Skeletal muscle satellite cell (primary cell): Measurements from ENCODE around the gene NAIF1.
"Not testable (repeated sequence)": the region's sequence is repeated elsewhere in the genome, so short reads cannot be mapped to it uniquely, and the experiment has no call there.

Experiments
- H3K27me3 ChIP-seq: 2 replicates; pipeline ENCODE4 v1.7.0; 2013; ENCODE audit warnings: low read length; ENCODE audit not compliant: control insufficient read depth, insufficient read depth
- H3K36me3 ChIP-seq: 2 replicates; pipeline ENCODE4 v1.7.0; 2013; ENCODE audit warnings: mild to moderate bottlenecking, control low read depth, low read length; ENCODE audit not compliant: insufficient read depth
- H3K4me1 ChIP-seq: 2 replicates; pipeline ENCODE4 v1.7.0; 2013; ENCODE audit warnings: low read length; ENCODE audit not compliant: control insufficient read depth, insufficient read depth
- H3K4me2 ChIP-seq: 2 replicates; pipeline ENCODE4 v1.7.0; 2013; ENCODE audit warnings: mild to moderate bottlenecking, low read length
- H3K4me3 ChIP-seq: 2 replicates; pipeline ENCODE4 v1.7.0; 2013; ENCODE audit warnings: low read length
- H3K9ac ChIP-seq: 2 replicates; pipeline ENCODE4 v1.7.0; 2013; ENCODE audit warnings: mild to moderate bottlenecking, low read depth, low read length, moderate library complexity
- H3K9me3 ChIP-seq: replicated peaks from 2 replicates; pipeline ENCODE4 v1.7.0; 2013; ENCODE audit warnings: mild to moderate bottlenecking, control low read depth, low read length

The NAIF1 gene

DNA sequence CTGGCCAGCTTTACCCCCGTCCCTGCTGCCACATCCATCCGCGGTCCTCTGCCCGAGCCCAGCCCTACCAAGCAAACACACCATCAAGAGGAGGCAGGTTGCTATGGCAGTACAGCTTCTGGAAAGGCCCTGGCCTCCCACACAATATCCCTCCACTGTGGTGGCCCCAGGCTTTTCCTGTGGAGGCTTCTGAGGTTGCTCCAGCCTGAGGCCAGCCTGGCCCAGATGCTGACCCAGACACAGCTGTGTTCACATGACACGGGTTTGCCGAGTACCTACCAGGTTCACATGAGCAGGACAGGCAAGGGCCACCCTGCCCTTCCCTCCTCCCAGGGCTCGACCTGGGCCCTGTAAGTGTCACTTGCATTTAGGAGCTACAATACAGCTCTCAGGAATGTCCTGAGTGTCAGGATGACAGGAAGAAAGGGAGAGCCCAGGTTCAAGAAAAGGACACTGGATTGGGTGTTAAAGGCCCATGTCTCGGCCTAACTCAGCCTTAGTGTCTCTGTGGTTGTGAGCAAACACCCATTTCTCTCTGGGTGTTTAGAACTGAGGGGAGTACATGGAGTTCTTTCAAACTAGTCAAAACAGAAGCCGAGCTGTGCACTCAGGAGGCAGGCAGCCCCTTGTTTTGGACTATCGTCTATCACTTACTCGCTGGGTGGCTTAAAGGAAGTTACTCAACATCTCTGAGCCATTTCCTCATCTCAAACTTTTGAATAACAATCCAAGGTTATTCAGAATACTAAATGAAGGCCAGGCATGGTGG lies 40.2 kb downstream of the NAIF1 start:
- H3K4me2 ChIP-seq: no peak overlapping the region
- H3K9me3 ChIP-seq: no peaks in the 10 kb centered on the region
- no peaks in the 10 kb centered on the region for H3K27me3 ChIP-seq
- H3K9ac ChIP-seq: no peak overlapping the region
- H3K36me3 ChIP-seq: no peaks in the 10 kb centered on the region
- H3K4me1 ChIP-seq: peaks cover 11% of the 10 kb centered on the region
- no peak overlapping the region for H3K4me3 ChIP-seq

GRCh38 chr9:128026255-128026772 lies 40.8 kb downstream of the NAIF1 start:
- H3K4me2 ChIP-seq: no peak overlapping the region
- no peak overlapping the region for H3K9ac ChIP-seq
- no peaks in the 10 kb centered on the region for H3K36me3 ChIP-seq
- no peaks in the 10 kb centered on the region for H3K27me3 ChIP-seq
- H3K9me3 ChIP-seq: no peaks in the 10 kb centered on the region
- peaks cover 11% of the 10 kb centered on the region for H3K4me1 ChIP-seq
- H3K4me3 ChIP-seq: no peak overlapping the region

DNA sequence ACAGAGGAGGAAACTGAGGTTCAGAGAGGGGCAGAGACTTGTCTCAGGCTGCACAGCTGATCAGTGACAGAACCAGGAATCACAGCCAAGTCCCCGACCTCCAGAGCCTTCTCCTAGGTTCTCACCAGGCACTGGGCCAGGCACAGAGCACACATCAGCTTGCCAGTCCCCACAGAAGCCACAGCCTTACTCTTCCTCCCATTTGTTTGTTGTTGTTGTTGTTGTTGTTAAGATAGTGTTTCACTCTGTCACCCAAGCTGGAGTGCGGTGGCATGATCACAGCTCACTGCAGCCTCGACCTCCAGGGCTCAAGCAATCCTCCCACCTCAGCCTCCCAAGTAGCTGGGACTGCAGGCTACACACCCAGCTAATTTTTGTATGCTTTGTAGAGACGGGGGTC lies 41.4 kb downstream of the NAIF1 start:
- H3K9ac ChIP-seq: no peak overlapping the region
- H3K4me2 ChIP-seq: no peak overlapping the region
- H3K36me3 ChIP-seq: no peaks in the 10 kb centered on the region
- H3K27me3 ChIP-seq: no peaks in the 10 kb centered on the region
- no peak overlapping the region for H3K4me3 ChIP-seq
- no peaks in the 10 kb centered on the region for H3K9me3 ChIP-seq
- peaks cover 11% of the 10 kb centered on the region for H3K4me1 ChIP-seq

DNA sequence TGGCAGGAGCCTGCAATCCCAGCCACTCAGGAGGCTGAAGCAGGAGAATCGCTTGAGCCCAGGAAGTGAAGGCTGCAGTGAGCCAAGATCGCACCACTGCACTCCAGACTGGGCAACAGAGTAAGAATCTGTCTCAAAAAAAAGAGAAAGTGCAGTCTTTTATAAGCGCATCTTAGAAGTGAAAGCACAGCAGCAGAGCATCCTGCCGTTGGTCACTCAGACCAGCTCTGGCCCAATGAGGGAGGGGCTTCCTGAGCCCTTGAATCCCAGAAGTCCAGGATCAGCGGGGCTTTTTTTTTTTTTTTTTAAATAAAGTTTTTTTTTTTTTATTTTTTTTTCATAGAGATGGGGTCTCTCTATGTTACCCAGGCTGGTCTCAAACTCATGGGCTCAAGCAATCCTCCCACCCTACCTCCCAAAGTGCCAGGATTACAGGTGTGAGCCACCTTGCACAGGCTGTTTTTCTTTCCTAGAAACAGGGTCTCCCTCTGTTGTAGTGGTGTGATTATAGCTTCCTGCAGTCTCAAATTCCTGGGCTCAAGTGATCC lies 42.3 kb downstream of the NAIF1 start:
- Histone ChIP-seq H3K9ac (no peak overlapping the region), H3K4me3 (no peak overlapping the region), H3K9me3 (no peaks in the 10 kb centered on the region), H3K4me2 (no peak overlapping the region), H3K4me1 (peaks cover 11% of the 10 kb centered on the region), H3K27me3 (no peaks in the 10 kb centered on the region), H3K36me3 (no peaks in the 10 kb centered on the region)

GRCh38 chr9:128023671-128024070 lies 43.4 kb downstream of the NAIF1 start:
- not testable (repeated sequence) for H3K9me3 ChIP-seq, H3K36me3 ChIP-seq, H3K4me3 ChIP-seq, H3K4me2 ChIP-seq, H3K9ac ChIP-seq, H3K27me3 ChIP-seq
- peaks cover 11% of the 10 kb centered on the region for H3K4me1 ChIP-seq

GRCh38 chr9:128022886-128023285 lies 44.2 kb downstream of the NAIF1 start:
- Histone ChIP-seq H3K4me3 (no peak overlapping the region), H3K4me2 (no peak overlapping the region), H3K36me3 (no peaks in the 10 kb centered on the region), H3K9ac (no peak overlapping the region), H3K4me1 (peaks cover 11% of the 10 kb centered on the region), H3K9me3 (no peaks in the 10 kb centered on the region), H3K27me3 (no peaks in the 10 kb centered on the region)

GRCh38 chr9:128021098-128021497 lies 46.0 kb downstream of the NAIF1 start:
- no peaks in the 10 kb centered on the region for H3K9me3 ChIP-seq
- no peak overlapping the region for H3K9ac ChIP-seq
- peaks cover 4% of the 10 kb centered on the region for H3K4me1 ChIP-seq
- no peak overlapping the region for H3K4me3 ChIP-seq
- no peaks in the 10 kb centered on the region for H3K36me3 ChIP-seq
- H3K27me3 ChIP-seq: peaks cover 3% of the 10 kb centered on the region
- H3K4me2 ChIP-seq: no peak overlapping the region

DNA sequence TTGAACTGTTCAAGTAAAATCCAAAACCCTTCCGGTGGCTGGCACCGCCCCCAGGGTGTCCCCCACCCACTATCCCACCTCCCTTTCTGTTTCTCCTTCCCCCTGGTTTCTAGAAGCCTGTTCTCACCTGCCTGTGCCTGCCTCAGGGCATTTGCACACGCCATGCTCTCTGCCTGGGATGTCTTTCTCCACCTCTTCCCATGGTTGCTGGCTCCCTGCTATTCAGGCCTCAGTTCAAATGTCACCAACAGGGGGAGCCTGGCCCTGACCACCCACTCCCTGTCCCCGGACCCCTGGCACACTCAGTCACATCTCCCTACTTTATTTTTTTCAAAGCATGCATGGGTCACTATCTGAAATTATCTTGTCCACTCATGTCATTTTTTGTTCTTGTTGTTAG lies 46.4 kb downstream of the NAIF1 start:
- no peaks in the 10 kb centered on the region for H3K9me3 ChIP-seq
- H3K27me3 ChIP-seq: peaks cover 3% of the 10 kb centered on the region
- H3K4me3 ChIP-seq: no peak overlapping the region
- no peak overlapping the region for H3K9ac ChIP-seq
- H3K36me3 ChIP-seq: no peaks in the 10 kb centered on the region
- peaks cover 4% of the 10 kb centered on the region for H3K4me1 ChIP-seq
- no peak overlapping the region for H3K4me2 ChIP-seq

DNA sequence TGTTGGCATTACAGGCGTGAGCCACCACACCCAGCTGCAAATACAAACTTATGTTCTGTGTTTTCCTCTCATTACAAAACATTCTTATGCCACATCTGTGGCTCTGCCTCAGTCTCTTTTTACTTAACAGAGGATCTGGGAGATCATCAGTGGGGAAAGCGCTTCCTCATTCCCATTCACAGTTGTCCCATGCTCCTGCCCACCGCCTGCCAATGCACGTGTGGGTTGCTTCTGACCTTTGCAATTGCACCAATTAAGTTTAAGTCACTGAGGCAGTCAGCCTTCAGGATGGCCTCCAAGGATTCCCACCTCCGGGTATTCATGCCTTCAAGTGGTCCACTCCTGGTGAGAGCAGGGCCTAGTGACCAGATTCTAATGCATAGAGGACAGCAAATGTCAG lies 51.4 kb downstream of the NAIF1 start:
- H3K36me3 ChIP-seq: no peaks in the 10 kb centered on the region
- H3K4me3 ChIP-seq: no peak overlapping the region
- no peaks in the 10 kb centered on the region for H3K4me1 ChIP-seq
- no peak overlapping the region for H3K9ac ChIP-seq
- H3K9me3 ChIP-seq: no peaks in the 10 kb centered on the region
- peaks cover 3% of the 10 kb centered on the region for H3K27me3 ChIP-seq
- no peak overlapping the region for H3K4me2 ChIP-seq
